AG09309 (cell line): Measurements from ENCODE around the gene CUTC.

Experiments used
- DNase-seq: peaks from one replicate; pipeline ENCODE4 v3.0.0-alpha.2; 2010; ENCODE audit warnings: low read depth
- H3K4me3 ChIP-seq: 2 replicates; pipeline ENCODE4 v1.5.1; 2011; ENCODE audit warnings: mild to moderate bottlenecking, low read depth, low read length, moderate library complexity; ENCODE audit not compliant: control insufficient read depth
- CTCF ChIP-seq: IDR thresholded peaks from 2 replicates; pipeline ENCODE4 v1.5.1; 2011; ENCODE audit warnings: mild to moderate bottlenecking, low read depth, low read length, inconsistent platforms; ENCODE audit not compliant: insufficient read depth, control insufficient read depth; ENCODE audit errors: missing control alignments

The CUTC gene, protein sequence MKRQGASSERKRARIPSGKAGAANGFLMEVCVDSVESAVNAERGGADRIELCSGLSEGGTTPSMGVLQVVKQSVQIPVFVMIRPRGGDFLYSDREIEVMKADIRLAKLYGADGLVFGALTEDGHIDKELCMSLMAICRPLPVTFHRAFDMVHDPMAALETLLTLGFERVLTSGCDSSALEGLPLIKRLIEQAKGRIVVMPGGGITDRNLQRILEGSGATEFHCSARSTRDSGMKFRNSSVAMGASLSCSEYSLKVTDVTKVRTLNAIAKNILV

GRCh38 chr10:99732033-99732842 is at the start of gene CUTC, which contains the start of gene COX15:
TSS of gene CUTC (plus strand) at chr10:99732234. CDS start at chr10:99732349, 115 bp downstream.
TSS of gene COX15 (minus strand) at chr10:99732127. CDS start at chr10:99732049, 78 bp downstream.
- peak within 1 kb of the TSS; percentile 51 for H3K4me3 ChIP-seq
- TF ChIP-seq CTCF, result peak; percentile 36
- peak; percentile 81 for DNase-seq

DNA sequence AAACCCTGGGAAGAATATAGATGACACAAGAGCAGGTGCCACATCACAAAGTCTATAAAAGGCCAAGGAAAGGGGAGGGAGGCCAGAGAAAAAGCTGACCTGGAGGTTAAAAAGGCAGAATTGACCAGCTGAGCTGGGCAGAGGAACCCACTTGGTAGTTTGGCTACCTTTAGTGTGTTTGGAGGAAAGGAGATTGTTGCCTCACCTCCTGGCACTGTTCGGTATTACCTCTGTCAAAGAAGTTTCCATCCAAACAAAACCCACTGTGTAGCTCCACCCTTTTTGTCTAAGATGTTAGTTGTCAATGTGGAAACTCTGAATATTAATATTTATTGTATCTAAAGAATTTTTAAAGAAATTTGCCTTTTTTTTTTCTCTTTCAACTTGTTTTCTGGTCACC is 49.3 kb upstream of the CUTC start:
- TF ChIP-seq CTCF, result peak; percentile 14
- no peak for DNase-seq

GRCh38 chr10:99685597-99685967 is 46.5 kb upstream of the CUTC start:
- TF ChIP-seq CTCF, result no peak
- no peak overlapping the region for H3K4me3 ChIP-seq
- DNase-seq, result no peak

More for the DNA sequence above, 49.3 kb upstream of the CUTC start:
- no peak overlapping the region for H3K4me3 ChIP-seq

- no peak for DNase-seq
- TF ChIP-seq CTCF, result no peak
- H3K4me3 ChIP-seq, result no peak overlapping the region
Measured at GRCh38 chr10:99689461-99689860, 42.6 kb upstream of the CUTC start.

DNA sequence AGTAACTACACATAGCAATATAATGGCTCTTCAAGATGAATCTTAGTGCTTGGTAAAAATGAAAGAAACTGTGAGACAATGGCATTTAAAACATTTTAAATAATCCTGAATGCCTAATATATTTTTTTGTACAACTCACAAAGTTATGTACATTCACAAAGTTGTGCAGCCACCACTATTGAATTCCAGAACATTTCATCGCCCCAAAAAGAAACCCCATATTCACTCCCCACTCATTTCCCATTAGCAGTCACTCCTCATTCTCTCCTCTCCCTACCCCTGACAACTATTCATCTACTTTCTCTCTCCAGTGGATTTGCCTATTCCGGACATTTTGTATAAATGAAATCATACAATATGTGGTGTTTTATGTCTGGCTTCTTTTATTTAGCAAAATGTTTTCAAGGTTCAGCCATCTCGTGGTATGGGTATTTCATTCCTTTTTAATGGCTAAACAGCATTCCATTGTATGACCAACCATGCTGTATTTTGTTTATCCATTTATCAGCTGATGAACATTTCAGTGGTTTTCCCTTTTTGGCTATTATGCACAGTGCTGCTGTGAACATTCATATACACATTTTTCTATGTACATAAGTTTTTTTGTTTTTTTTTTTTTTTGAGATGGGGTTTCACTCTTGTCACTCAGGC is 38.0 kb upstream of the CUTC start:
- no peak for TF ChIP-seq CTCF
- DNase-seq, result no peak
- no peak overlapping the region for H3K4me3 ChIP-seq

GRCh38 chr10:99695761-99696160 is 36.3 kb upstream of the CUTC start:
- H3K4me3 ChIP-seq, result no peak overlapping the region
- TF ChIP-seq CTCF, result no peak
- DNase-seq, result no peak
